Upper lobe of left lung (tissue), 6 donors: ENCODE data around the gene THEM5. TPM values are rescaled to one million over a fixed set of nuclear protein-coding genes. Genes with fewer than 3 reads are reported as not detected.
"Not testable (repeated sequence)": the region's sequence is repeated elsewhere in the genome, so short reads cannot be mapped to it uniquely, and the experiment has no call there.

ENCODE experiments used
- ATAC-seq, 2 donors: fragments of 200-7000 bp; cut with Tn5 transposase; one replicate each; pipeline ENCODE4 v1.9.1; 2022; ENCODE audit warnings: mild to moderate bottlenecking in 2 of 2, moderate library complexity in 2 of 2; ENCODE audit not compliant: low FRiP score in 2 of 2
- DNase-seq, 2 donors: peaks; one replicate each; pipeline ENCODE4 v3.0.0-alpha.2; 2019 to 2020
- H3K27ac ChIP-seq, 4 donors: fragments of 200-600 bp; sonication (generic); one replicate each; pipeline ENCODE4 v1.5.1; 2016 to 2019
- H3K27me3 ChIP-seq, 4 donors: fragments of 200-600 bp; sonication (generic); one replicate each; pipeline ENCODE4 v1.5.1; 2017 to 2019
- H3K36me3 ChIP-seq, 4 donors: fragments of 200-600 bp; sonication (generic); one replicate each; pipeline ENCODE4 v1.5.1; 2016 to 2019
- H3K4me1 ChIP-seq, 4 donors: fragments of 200-600 bp; sonication (generic); one replicate each; pipeline ENCODE4 v1.5.1; 2018 to 2019
- H3K4me3 ChIP-seq, 4 donors: fragments of 200-600 bp; sonication (generic); one replicate each; pipeline ENCODE4 v1.5.1; 2017 to 2019; ENCODE audit warnings: mild to moderate bottlenecking in 2 of 4, moderate library complexity in 1 of 4
- H3K9me3 ChIP-seq, 4 donors: fragments of 200-600 bp; sonication (generic); one replicate each; pipeline ENCODE4 v1.5.1; 2018 to 2019
- CTCF ChIP-seq, 6 experiments: fragments of 450-650 bp in 4 of 6; fragments of 200-600 bp in 2 of 6; sonication (generic) in 2 of 6; IDR thresholded peaks; one replicate each; pipeline ENCODE4 v1.5.1; 2016 to 2019; ENCODE audit warnings: antibody characterized with exemption in 6 of 6
- EP300 ChIP-seq, 4 donors: sonication (generic); formaldehyde crosslinking; IDR thresholded peaks; one replicate each; pipeline ENCODE4 v1.5.1; 2017; ENCODE audit warnings: antibody characterized with exemption in 4 of 4, control low read depth in 2 of 4
- POLR2A ChIP-seq, 4 donors: fragments of 450-650 bp; IDR thresholded peaks; one replicate each; pipeline ENCODE4 v1.5.1; 2016 to 2017; ENCODE audit warnings: antibody characterized with exemption in 4 of 4, mild to moderate bottlenecking in 2 of 4
- POLR2AphosphoS5 ChIP-seq, 2 donors: sonication (generic); formaldehyde crosslinking; IDR thresholded peaks; one replicate each; pipeline ENCODE4 v1.5.1; 2017; ENCODE audit warnings: antibody characterized with exemption in 2 of 2
- WGBS, 2 donors: methylation state at CpG; one replicate each; pipeline ENCODE4 v1.1.5; 2017 to 2018; 5-methylcytosine and 5-hydroxymethylcytosine counted together
- total RNA-seq, 6 donors: library from RNA; depleted of rRNA in 4 of 6; stranded (reverse); fragments of >200 nt in 4 of 6; gene quantifications; one replicate each; pipeline versions ENCODE4 v1.1.0 to v1.2.1, GENCODE V29; 2016 to 2021
- donor health status: DM: no; HTN: no; CAD: no; lungs with moderate emphysema.
- donor health status: DM: no; HTN: yes; CAD: no; lungs with severe emphysema.

The THEM5 gene
- total RNA-seq, 6 donors from 2014 or later: not detected

- H3K36me3 ChIP-seq: no peaks in the 10 kb centered on the region
- peaks cover 0 to 9% (median 1%) of the 10 kb centered on the region in 4 donors for H3K4me1 ChIP-seq
- no peak overlapping the region for H3K4me3 ChIP-seq
- no peaks in the 10 kb centered on the region for H3K27me3 ChIP-seq
- no peak for TF ChIP-seq EP300 (IDR thresholded peaks at IDR 0.05)
- TF ChIP-seq POLR2AphosphoS5 (IDR thresholded peaks at IDR 0.05): no peak
- no peak overlapping the region for H3K27ac ChIP-seq
- whole genome bisulfite sequencing, 2 donors: 92 to 97% methylated on average over 5 to 6 of the region's 6 CpGs
- DNase-seq (no peak), ATAC-seq (no peak)
- H3K9me3 ChIP-seq: no peaks in the 10 kb centered on the region
These were observed 5.6 kb upstream of the THEM5 start for GRCh38 chr1:151858886-151859665.

- H3K4me3 ChIP-seq: no peak overlapping the region
- ATAC-seq: no peak
- H3K36me3 ChIP-seq: no peaks in the 10 kb centered on the region
- TF ChIP-seq POLR2AphosphoS5 (IDR thresholded peaks at IDR 0.05) (no peak), EP300 (IDR thresholded peaks at IDR 0.05) (no peak)
- peaks cover 0 to 9% (median 1%) of the 10 kb centered on the region in 4 donors for H3K4me1 ChIP-seq
- no peaks in the 10 kb centered on the region for H3K27me3 ChIP-seq
- no peak for DNase-seq
- WGBS, 2 donors: 78% methylated on average over 3 of the region's 3 CpGs
- no peak overlapping the region for H3K27ac ChIP-seq
- no peaks in the 10 kb centered on the region for H3K9me3 ChIP-seq
These were observed 4.7 kb upstream of the THEM5 start for GRCh38 chr1:151858030-151858746.

GRCh38 chr1:151855933-151856332 is 2.4 kb upstream of the THEM5 start:
- no peak for DNase-seq

GRCh38 chr1:151855516-151855915 is 2.0 kb upstream of the THEM5 start:
- 83 to 91% methylated on average over 8 of the region's 8 CpGs for WGBS, 2 donors
- not testable (repeated sequence) for H3K27ac ChIP-seq, H3K36me3 ChIP-seq, H3K27me3 ChIP-seq, H3K4me3 ChIP-seq, H3K9me3 ChIP-seq, H3K4me1 ChIP-seq, DNase-seq
- ATAC-seq: peak in 1 of 2 donors; percentile 66

More at GRCh38 chr1:151855933-151856332, 2.4 kb upstream of the THEM5 start:
- H3K27ac ChIP-seq: no peak overlapping the region
- ATAC-seq: peak in 1 of 2 donors; percentile 24
- H3K4me3 ChIP-seq: no peak overlapping the region
- WGBS, 2 donors: 59 to 69% methylated on average over 4 of the region's 4 CpGs
- no peaks in the 10 kb centered on the region for H3K9me3 ChIP-seq
- no peaks in the 10 kb centered on the region for H3K36me3 ChIP-seq
- peaks cover 0 to 9% (median 1%) of the 10 kb centered on the region in 4 donors for H3K4me1 ChIP-seq
- no peak for TF ChIP-seq CTCF (IDR thresholded peaks at IDR 0.05)
- TF ChIP-seq POLR2A (IDR thresholded peaks at IDR 0.05): no peak
- TF ChIP-seq EP300 (IDR thresholded peaks at IDR 0.05): no peak
- no peak for TF ChIP-seq POLR2AphosphoS5 (IDR thresholded peaks at IDR 0.05)
- H3K27me3 ChIP-seq: no peaks in the 10 kb centered on the region

GRCh38 chr1:151854658-151855057 is 1.1 kb upstream of the THEM5 start:
- Histone ChIP-seq H3K27ac (no peak overlapping the region), H3K4me1 (peaks cover 0 to 9% (median 2%) of the 10 kb centered on the region in 4 donors), H3K4me3 (no peak overlapping the region), H3K27me3 (no peaks in the 10 kb centered on the region), H3K9me3 (no peaks in the 10 kb centered on the region), H3K36me3 (no peaks in the 10 kb centered on the region)
- DNase-seq: no peak
- TF ChIP-seq POLR2AphosphoS5 (IDR thresholded peaks at IDR 0.05): no peak
- no peak for ATAC-seq
- 86% methylated on average over 7 of the region's 7 CpGs for WGBS, 2 donors

- Histone ChIP-seq H3K4me1 (peaks cover 0 to 19% (median 11%) of the 10 kb centered on the region in 4 donors), H3K36me3 (no peaks in the 10 kb centered on the region), H3K4me3 (no peak overlapping the region), H3K27me3 (no peaks in the 10 kb centered on the region), H3K9me3 (no peaks in the 10 kb centered on the region), H3K27ac (no peak overlapping the region)
- 98 to 100% methylated on average over 2 to 4 of the region's 4 CpGs for WGBS, 2 donors
- DNase-seq (no peak), ATAC-seq (peak in 1 of 2 donors; percentile 16)
- TF ChIP-seq CTCF (IDR thresholded peaks at IDR 0.05) (no peak), POLR2A (IDR thresholded peaks at IDR 0.05) (no peak), POLR2AphosphoS5 (IDR thresholded peaks at IDR 0.05) (no peak), EP300 (IDR thresholded peaks at IDR 0.05) (no peak)
These were observed 779 bp downstream of the THEM5 start for GRCh38 chr1:151852733-151853132.
